OCI-LY3 (cell line): ENCODE results near the gene PHKA1.

ENCODE experiments used
- CTCF ChIP-seq: fragments of 200-600, 300-600 bp; sonication (generic); IDR thresholded peaks from 2 replicates; pipeline ENCODE4 v1.5.1; 2014; ENCODE audit warnings: antibody characterized with exemption, low read length, low read depth
- EZH2phosphoT487 ChIP-seq: fragments of 200-600 bp; shearing (Covaris generic); IDR thresholded peaks from 2 replicates; pipeline ENCODE4 v1.6.1; 2018; ENCODE audit warnings: antibody characterized with exemption, mixed run types, low read depth

DNA sequence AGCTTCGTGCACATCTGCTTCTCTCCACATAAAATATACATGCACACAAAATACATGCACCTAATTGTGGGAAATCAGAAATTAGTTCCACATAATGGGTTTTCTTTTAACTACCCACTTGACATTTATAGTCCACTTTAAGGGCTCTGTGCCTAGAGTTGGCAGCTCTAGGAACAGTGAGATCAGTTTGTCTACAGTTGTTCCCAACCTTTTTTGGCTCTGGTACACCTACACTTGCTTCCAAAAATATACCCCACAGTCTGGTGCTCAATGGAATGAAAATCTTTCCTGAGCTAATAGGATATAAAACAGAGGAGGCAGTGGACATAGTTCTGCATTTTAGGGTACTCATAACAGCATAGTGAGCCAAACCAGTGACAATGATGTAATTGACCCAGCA is 177.6 kb downstream of the PHKA1 start:
- no peak for TF ChIP-seq CTCF
- no peak for TF ChIP-seq EZH2phosphoT487
